GM12878 (cell line): ENCODE measurements around the gene SLC37A3. TPM values are rescaled to one million over a fixed set of nuclear protein-coding genes. Genes with fewer than 3 reads are reported as not detected.

Experiments used
- ATAC-seq: fragments of 200-7000 bp; cut with Tn5 transposase; 3 replicates; pipeline ENCODE4 v1.9.1; 2020; ENCODE audit warnings: mild to moderate bottlenecking, moderate library complexity
- BruUV-seq: library from RNA; stranded (reverse); fragments of 400-500 nt; replicated peaks from 2 replicates; lab custom pipeline; 2021; lab: Mats Ljungman, UMichigan
- CTCF ChIA-PET: fragments of 300-600 bp; sonication (Branson Sonifier 250); formaldehyde crosslinking; extraction: SDS; loops from one replicate; lab custom pipeline; 2021; ENCODE audit warnings: inconsistent platforms; lab: Yijun Ruan, JAX
- POLR2A ChIA-PET: fragments of 350-600 bp; formaldehyde crosslinking; extraction: SDS; loops from one replicate; lab custom pipeline; 2021; ENCODE audit warnings: inconsistent platforms; lab: Charles Lee
- RAD21 ChIA-PET: fragments of 300-600 bp; sonication (Branson Sonifier 250); formaldehyde crosslinking; loops from one replicate; lab custom pipeline; 2023; ENCODE audit warnings: antibody characterized with exemption; ENCODE audit not compliant: unreplicated experiment; lab: Charles Lee
- SMC1A ChIA-PET: fragments of 300-600 bp; sonication (Branson Sonifier 250); formaldehyde crosslinking; loops from one replicate; lab custom pipeline; 2023; ENCODE audit not compliant: unreplicated experiment, uncharacterized antibody; lab: Charles Lee
- DNase-seq: peaks from one replicate; pipeline ENCODE4 v3.0.0-alpha.2; 2011; ENCODE audit warnings: low read depth, low spot score
- FAIRE-seq: peaks from 3 replicates; lab custom pipeline; 2011; peaks lifted over from hg19 to GRCh38; lab: Jason Lieb, UNC
- H2AFZ ChIP-seq: 2 replicates; pipeline ENCODE4 v1.6.0; 2011; ENCODE audit warnings: low read depth, low read length, control low read depth; ENCODE audit not compliant: control insufficient read depth
- H3K27ac ChIP-seq: 2 replicates; pipeline ENCODE4 v1.5.1; 2011; ENCODE audit warnings: control low read depth; ENCODE audit not compliant: control insufficient read depth, insufficient read depth
- H3K27me3 ChIP-seq, 2 experiments: replicated peaks in 1 of 2; 2 replicates each; pipeline versions ENCODE4 v1.6.0 to v1.6.1; 2011; ENCODE audit warnings: low read length in 1 of 2; ENCODE audit not compliant: control insufficient read depth in 2 of 2, insufficient read depth in 2 of 2
- H3K36me3 ChIP-seq, 2 experiments: 2 replicates each; pipeline ENCODE4 v1.5.1; 2011; ENCODE audit warnings: low read length in 1 of 2; ENCODE audit not compliant: control insufficient read depth in 2 of 2, insufficient read depth in 2 of 2
- H3K4me1 ChIP-seq: 2 replicates; pipeline ENCODE4 v1.6.1; 2011; ENCODE audit warnings: mild to moderate bottlenecking, low read length, moderate library complexity, mixed read lengths; ENCODE audit not compliant: control insufficient read depth, insufficient read depth
- H3K4me2 ChIP-seq: 2 replicates; pipeline ENCODE4 v1.6.0; 2011; ENCODE audit warnings: control low read depth; ENCODE audit not compliant: control insufficient read depth, insufficient read depth
- H3K4me3 ChIP-seq: fragments of 200-600 bp; sonication (generic); 2 replicates; pipeline ENCODE4 v1.5.1; 2016
- H3K79me2 ChIP-seq: 2 replicates; pipeline ENCODE4 v1.6.0; 2011; ENCODE audit warnings: low read length; ENCODE audit not compliant: control insufficient read depth, insufficient read depth
- H3K9ac ChIP-seq: 2 replicates; pipeline ENCODE4 v1.8.0; 2011; ENCODE audit warnings: low read length, control low read depth, mixed read lengths; ENCODE audit not compliant: control insufficient read depth, insufficient read depth
- H3K9me3 ChIP-seq: replicated peaks from 3 replicates; pipeline ENCODE4 v1.5.1; 2011; ENCODE audit warnings: mild to moderate bottlenecking, low read length; ENCODE audit not compliant: control insufficient read depth, insufficient read depth
- H4K20me1 ChIP-seq: 2 replicates; pipeline ENCODE4 v1.6.0; 2011; ENCODE audit not compliant: control insufficient read depth, insufficient read depth
- MTA3 ChIP-seq: IDR thresholded peaks from 2 replicates; pipeline ENCODE4 v1.6.1; 2012; ENCODE audit warnings: low read length, inconsistent platforms, borderline replicate concordance
- NBN ChIP-seq: fragments of 450-650 bp; IDR thresholded peaks from 2 replicates; pipeline ENCODE4 v1.6.1; 2016
- RELB ChIP-seq: fragments of 450-650 bp; IDR thresholded peaks from 2 replicates; pipeline ENCODE4 v1.6.1; 2017; ENCODE audit warnings: low read depth, mild to moderate bottlenecking, moderate library complexity
- SRF ChIP-seq, 2 experiments: IDR thresholded peaks; 2 replicates each; pipeline ENCODE4 v1.6.1; 2011; ENCODE audit warnings: low read depth in 2 of 2, low read length in 2 of 2, mild to moderate bottlenecking in 1 of 2, moderate library complexity in 1 of 2
- SUZ12 ChIP-seq: fragments of 200-600 bp; sonication (generic); IDR thresholded peaks from one replicate; pipeline ENCODE4 v1.6.1; 2018; ENCODE audit warnings: antibody characterized with exemption, mild to moderate bottlenecking; ENCODE audit not compliant: unreplicated experiment
- TAF1 ChIP-seq: IDR thresholded peaks from 2 replicates; pipeline ENCODE4 v1.6.1; 2011; ENCODE audit warnings: mild to moderate bottlenecking, low read depth, low read length, borderline replicate concordance
- TBL1XR1 ChIP-seq: IDR thresholded peaks from 2 replicates; pipeline ENCODE4 v1.6.1; 2012; ENCODE audit warnings: low read depth, low read length, improper control_type of control experiment
- ZNF622 ChIP-seq: fragments of 450-650 bp; IDR thresholded peaks from 2 replicates; pipeline ENCODE4 v1.6.1; 2017; ENCODE audit warnings: mild to moderate bottlenecking, inconsistent platforms
- WGBS: methylation state at CpG from one replicate; pipeline ENCODE4 v1.1.6; 2016; ENCODE audit warnings: low lambda C conversion rate; ENCODE audit not compliant: insufficient replicate concordance, insufficient coverage; ENCODE audit errors: missing lambda C conversion rate; 5-methylcytosine and 5-hydroxymethylcytosine counted together
- in situ Hi-C: fragments of 300-500 bp; cut with MboI; formaldehyde crosslinking; loops from 9 replicates; pipeline ENCODE4 v1.14.3; 2018; ENCODE audit warnings: mixed read lengths
- intact Hi-C: fragments of 100-400 bp; cut with micrococcal nuclease; formaldehyde crosslinking; loops from one replicate; pipeline ENCODE4 v1.14.2; 2022; ENCODE audit not compliant: unreplicated experiment
- polyA plus RNA-seq, 11 experiments: library from polyadenylated mRNA; depleted of rRNA in 4 of 11; unstranded in 6 of 11; stranded (reverse) in 5 of 11; fragments of >200 nt; fragmentation: Nextera tagmentation in 4 of 11; fragmentation: Illumina TruSeq in 1 of 11; extraction: Ambion mirVana in 4 of 11; extraction: Trizol in 1 of 11; gene quantifications; 1 replicate in 1 of 11; 2 replicates in 10 of 11; pipeline versions ENCODE4 v1.2.1 to v1.2.3, GENCODE V29; 2011 to 2016; ENCODE audit warnings: inconsistent platforms in 2 of 11, missing spikeins in 2 of 11, low read depth in 1 of 11
- total RNA-seq, 4 experiments: library from RNA; depleted of rRNA in 3 of 4; stranded (reverse); fragments of >200 nt in 3 of 4; fragmentation: Illumina TruSeq in 1 of 4; extraction: Trizol in 1 of 4; gene quantifications; 2 replicates each; pipeline versions ENCODE4 v1.2.1 to v1.2.3, GENCODE V29; 2013 to 2021

The SLC37A3 gene
- total and polyA plus RNA-seq, 10 of the 15 experiments (the other 5 are each of a cell fraction or from before 2014, with no cell fraction given) = 3.7 to 13.6 (median 11.0) TPM

- POLR2A ChIA-PET = no interaction called here
- BruUV-seq = no TSS peak
- Histone ChIP-seq H3K4me2 (no peak overlapping the region), H2AFZ (no peak overlapping the region), H3K36me3 (no peaks in the 10 kb centered on the region), H4K20me1 (no peaks in the 10 kb centered on the region), H3K27me3 (peaks cover 0 to 1% of the 10 kb centered on the region in 2 experiments; a peak in 1 of 4 replicates), H3K27ac (no peak overlapping the region), H3K4me1 (no peaks in the 10 kb centered on the region), H3K9ac (no peak overlapping the region), H3K4me3 (no peak overlapping the region), H3K9me3 (no peaks in the 10 kb centered on the region), H3K79me2 (no peaks in the 10 kb centered on the region)
- CTCF ChIA-PET = interaction anchor here (0.8 to 1.5 kb wide), 5 partner anchors 150 to 723 kb away, joined by 3 read pairs; no protein-coding TSS in a partner anchor
- no peak for DNase-seq
- RAD21 ChIA-PET = no interaction called here
- FAIRE-seq = no peak
- no peak for ATAC-seq
- in situ Hi-C loops (no loop called here), intact Hi-C loops (loop anchor here (5.0 kb wide), 2 partner anchors 308 to 323 kb away; no protein-coding TSS in a partner anchor)
- WGBS = 74% methylated on average over 8 of the region's 8 CpGs
- TF ChIP-seq NBN (no peak), MTA3 (no peak), SRF (IDR thresholded peaks at IDR 0.05; ENCODE audit: low read depth in 2 of 2, low read length in 2 of 2) (no peak), SUZ12 (no peak), RELB (no peak), TAF1 (no peak), TBL1XR1 (no peak), ZNF622 (no peak)
- SMC1A ChIA-PET = interaction anchor here (0.6 kb wide), 1 partner anchor 74 kb away, joined by 3 read pairs; no protein-coding TSS in a partner anchor
These were observed 72.7 kb downstream of the SLC37A3 start for GRCh38 chr7:140325600-140325999.
